ENCODE measurements around the gene TFEB.

Gene TFEB

DNA sequence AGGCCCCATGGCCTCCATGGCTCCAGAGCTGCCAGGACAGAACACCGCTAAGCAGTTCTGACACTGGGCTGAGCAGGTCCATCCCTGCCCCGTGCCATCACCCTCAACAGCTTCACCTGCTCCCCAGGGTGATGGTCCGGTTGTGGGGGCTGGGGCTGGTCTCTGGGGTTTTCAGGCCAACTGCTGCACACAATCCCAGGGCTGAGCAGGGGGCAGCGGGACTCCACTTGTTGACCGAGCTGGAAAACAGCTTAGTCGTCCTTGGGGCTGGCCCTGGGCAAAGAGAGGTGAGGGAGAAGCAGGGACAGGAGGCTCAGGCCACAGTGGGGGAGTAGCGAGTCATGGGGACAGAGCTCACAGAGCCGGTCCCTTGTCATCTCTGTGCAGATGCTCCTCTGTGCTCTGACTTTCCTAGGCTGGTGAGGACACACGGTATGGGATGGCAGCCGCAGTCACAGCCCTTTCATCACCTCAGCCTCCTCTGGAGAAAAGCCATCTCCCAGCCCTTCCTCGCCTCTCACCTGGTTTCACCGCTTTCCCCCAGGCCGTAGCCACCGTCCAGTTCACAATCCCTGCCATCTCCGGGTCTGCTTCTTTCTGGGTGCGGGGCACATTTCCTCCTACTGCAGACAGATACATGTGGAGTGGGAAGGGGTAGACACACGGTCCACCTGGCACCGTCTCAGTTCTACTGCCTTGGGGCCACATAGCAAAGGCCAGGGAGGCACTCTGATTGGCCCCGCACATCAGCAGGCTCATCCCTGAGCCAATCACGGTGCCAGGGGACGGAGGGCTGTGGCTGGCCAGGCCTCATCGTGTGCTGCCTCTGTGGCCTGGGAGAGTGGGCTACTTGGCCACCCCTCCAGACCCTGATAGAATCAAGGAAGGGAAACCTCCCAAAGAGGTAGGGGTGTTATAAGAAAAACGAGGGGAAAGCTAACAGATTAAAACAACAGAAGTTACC lies 78.0 kb downstream of the TFEB start:
- no peak for DNase-seq (ENCODE audit: low spot score)
- TF ChIP-seq, protein P1, sequence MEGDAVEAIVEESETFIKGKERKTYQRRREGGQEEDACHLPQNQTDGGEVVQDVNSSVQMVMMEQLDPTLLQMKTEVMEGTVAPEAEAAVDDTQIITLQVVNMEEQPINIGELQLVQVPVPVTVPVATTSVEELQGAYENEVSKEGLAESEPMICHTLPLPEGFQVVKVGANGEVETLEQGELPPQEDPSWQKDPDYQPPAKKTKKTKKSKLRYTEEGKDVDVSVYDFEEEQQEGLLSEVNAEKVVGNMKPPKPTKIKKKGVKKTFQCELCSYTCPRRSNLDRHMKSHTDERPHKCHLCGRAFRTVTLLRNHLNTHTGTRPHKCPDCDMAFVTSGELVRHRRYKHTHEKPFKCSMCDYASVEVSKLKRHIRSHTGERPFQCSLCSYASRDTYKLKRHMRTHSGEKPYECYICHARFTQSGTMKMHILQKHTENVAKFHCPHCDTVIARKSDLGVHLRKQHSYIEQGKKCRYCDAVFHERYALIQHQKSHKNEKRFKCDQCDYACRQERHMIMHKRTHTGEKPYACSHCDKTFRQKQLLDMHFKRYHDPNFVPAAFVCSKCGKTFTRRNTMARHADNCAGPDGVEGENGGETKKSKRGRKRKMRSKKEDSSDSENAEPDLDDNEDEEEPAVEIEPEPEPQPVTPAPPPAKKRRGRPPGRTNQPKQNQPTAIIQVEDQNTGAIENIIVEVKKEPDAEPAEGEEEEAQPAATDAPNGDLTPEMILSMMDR (IDR thresholded peaks at IDR 0.05), result no peak
- H3K4me3 ChIP-seq, result no peak overlapping the region
- H3K27ac ChIP-seq, result no peak overlapping the region

DNA sequence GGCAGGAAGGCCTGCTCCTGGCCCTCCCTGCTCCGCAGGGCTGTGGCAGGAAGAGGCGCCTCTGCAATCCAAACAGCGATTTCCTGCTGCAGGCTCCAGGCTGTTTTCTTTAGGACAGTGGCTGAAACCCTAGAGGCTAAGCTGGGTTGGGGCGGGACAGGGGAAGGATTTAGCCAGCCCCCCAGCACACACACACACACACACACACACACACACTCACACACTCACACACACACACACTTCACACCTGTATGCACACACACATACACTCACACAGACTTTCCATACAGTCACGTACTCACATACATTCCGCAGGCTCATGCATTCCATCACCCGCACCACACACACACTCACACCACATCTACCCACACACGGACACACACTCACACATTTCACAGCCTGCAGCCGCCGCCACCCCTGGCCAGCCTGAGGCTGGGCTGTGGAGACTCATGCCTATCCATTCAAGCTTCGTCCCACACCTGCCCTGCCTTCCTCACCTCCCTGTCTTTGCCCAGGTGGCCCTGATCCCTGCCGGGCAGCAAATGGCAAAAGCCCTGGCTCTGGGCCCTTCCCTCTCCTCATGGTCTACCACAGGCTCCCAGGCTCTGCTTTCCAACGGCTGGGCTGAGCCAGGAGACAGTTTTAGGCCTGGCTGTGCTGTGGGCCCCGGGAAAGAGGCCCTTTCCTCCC lies 79.3 kb downstream of the TFEB start:
- Histone ChIP-seq H3K27ac (no peak overlapping the region), H3K4me3 (no peak overlapping the region)
- TF ChIP-seq, protein P1 (IDR thresholded peaks at IDR 0.05), result no peak
- no peak for DNase-seq (ENCODE audit: low spot score)

DNA sequence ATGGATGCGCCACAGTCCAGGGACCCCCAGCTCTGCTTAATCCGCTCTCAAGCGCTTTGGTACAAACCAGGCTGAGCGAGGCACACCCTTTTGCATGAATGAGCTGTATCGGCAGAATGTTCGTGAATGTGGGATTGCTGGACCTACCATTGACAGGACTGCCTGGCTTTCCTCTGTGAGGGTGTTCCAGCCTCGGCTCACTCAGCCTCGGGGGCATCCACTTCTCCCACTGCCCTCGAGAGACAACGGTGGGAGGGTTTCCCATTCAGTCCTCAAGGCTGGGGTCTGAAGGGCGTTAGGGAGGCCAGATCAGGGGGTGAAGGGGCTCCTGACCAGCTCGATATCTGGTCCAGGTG lies 79.8 kb downstream of the TFEB start:
- H3K4me3 ChIP-seq, result no peak overlapping the region
- DNase-seq (ENCODE audit: low spot score), result no peak
- TF ChIP-seq, protein P1 (IDR thresholded peaks at IDR 0.05), result no peak
- no peak overlapping the region for H3K27ac ChIP-seq

DNA sequence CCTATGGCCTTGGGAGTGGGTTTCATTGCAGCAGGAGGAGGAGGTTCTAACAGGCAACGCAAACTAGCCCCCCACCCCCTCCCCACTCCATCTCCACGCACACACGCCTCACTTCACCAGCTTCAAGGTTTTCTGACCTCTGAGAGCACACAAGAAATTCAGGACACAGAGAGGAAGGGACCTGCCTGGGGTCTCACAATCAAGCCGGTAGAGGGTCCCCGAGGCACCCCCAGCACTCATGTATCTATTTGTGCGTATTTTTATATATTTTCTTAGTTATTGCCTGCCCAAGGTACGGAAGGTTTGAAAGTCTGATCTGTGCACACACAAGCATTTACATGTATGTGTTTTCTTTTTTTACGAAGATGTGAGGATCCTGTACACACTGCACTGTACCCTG lies 80.2 kb downstream of the TFEB start:
- TF ChIP-seq, protein P1 (IDR thresholded peaks at IDR 0.05), result no peak
- no peak for DNase-seq (ENCODE audit: low spot score)
- no peak overlapping the region for H3K27ac ChIP-seq
- H3K4me3 ChIP-seq, result no peak overlapping the region

DNA sequence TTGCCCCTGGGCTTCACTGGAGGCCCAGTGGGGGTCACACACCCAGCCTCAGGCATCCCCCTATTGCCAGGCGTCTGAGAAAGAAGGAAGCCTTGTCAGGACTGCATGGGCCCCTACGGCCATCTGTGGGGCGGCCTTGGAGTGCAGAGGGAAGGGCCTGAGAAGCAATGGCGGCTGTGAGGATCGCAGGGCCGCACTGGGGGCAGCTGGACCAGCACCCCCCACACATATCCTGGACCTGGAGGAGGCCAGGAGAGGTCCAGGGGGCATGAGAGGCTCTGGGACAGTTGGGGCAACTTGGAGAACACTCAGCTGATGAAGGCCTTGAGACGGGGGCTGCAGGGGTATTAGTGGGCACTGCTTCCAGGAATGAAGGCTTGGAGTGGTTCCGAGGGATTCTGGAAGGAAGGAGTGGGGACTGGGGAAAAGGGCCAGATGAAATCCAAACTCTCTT lies 80.7 kb downstream of the TFEB start:
- no peak for DNase-seq (ENCODE audit: low spot score)
- Histone ChIP-seq H3K4me3 (no peak overlapping the region), H3K27ac (no peak overlapping the region)
- TF ChIP-seq, protein P1 (IDR thresholded peaks at IDR 0.05), result no peak

DNA sequence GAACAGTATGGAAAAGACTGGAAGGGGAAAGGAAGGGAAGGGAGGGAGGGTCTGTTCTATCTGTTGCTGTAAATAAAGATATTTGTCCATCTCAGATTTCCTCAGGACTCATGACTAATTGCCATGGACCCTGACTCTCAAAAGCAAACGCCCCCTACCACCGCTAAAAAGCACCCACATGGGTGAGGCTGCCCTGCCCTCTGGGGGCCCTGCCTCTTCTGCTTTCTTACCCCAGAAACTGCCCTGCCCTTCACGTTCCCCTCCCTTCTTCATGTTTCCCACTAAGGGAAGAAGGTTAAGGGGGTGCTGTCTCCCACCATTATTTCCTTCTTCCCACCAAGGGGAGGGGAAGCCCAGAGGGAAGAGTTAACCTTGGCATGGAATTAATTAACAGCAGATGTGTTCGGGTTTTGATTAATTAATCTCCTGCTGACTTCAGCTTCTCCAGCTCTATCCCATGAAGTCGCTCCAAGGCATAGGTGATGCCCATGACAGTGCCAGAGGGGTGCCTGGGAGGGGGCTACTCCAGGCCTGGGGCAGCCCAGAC lies 81.2 kb downstream of the TFEB start:
- TF ChIP-seq, protein P1 (IDR thresholded peaks at IDR 0.05), result no peak
- H3K4me3 ChIP-seq, result no peak overlapping the region
- DNase-seq (ENCODE audit: low spot score), result no peak
- H3K27ac ChIP-seq, result no peak overlapping the region

Measured in coronary artery (tissue), 2 donors.